Type B pancreatic cell (in vitro differentiated cells): ENCODE data around the gene FAM13A. TPM values are rescaled to one million over a fixed set of nuclear protein-coding genes. Genes with fewer than 3 reads are reported as not detected.

Experiments used
- DNase-seq: peaks from one replicate; pipeline ENCODE4 v3.0.0; 2021; ENCODE audit warnings: mixed read lengths; ENCODE audit not compliant: unreplicated experiment; ENCODE audit errors: extremely low spot score
- H3K27ac Mint-ChIP-seq: 2 replicates; pipeline ENCODE4 v1.8.0; 2021; ENCODE audit warnings: mild to moderate bottlenecking, mixed read lengths
- H3K27me3 Mint-ChIP-seq: 2 replicates; pipeline ENCODE4 v1.8.0; 2021; ENCODE audit warnings: mixed read lengths
- H3K36me3 Mint-ChIP-seq: 2 replicates; pipeline ENCODE4 v1.8.0; 2021; ENCODE audit warnings: mixed read lengths
- H3K4me1 Mint-ChIP-seq: one replicate; pipeline ENCODE4 v1.8.0; 2021; ENCODE audit warnings: mixed read lengths; ENCODE audit not compliant: unreplicated experiment
- H3K4me3 Mint-ChIP-seq: 2 replicates; pipeline ENCODE4 v1.8.0; 2021; ENCODE audit warnings: mild to moderate bottlenecking, mixed read lengths
- H3K9me3 Mint-ChIP-seq: 2 replicates; pipeline ENCODE4 v1.8.0; 2021; ENCODE audit warnings: mixed read lengths
- CTCF ChIP-seq: fragments of 200-600 bp; sonication (generic); conservative IDR thresholded peaks from 2 replicates; pipeline ENCODE4 v1.5.0; 2021; ENCODE audit warnings: antibody characterized with exemption, mild to moderate bottlenecking
- total RNA-seq: library from RNA; stranded (reverse); gene quantifications from 2 replicates; pipeline ENCODE4 v1.2.1, GENCODE V29; 2021; ENCODE audit warnings: low replicate concordance

FAM13A gene
- total RNA-seq, 1 donor from 2014 or later: 29.5 TPM

GRCh38 chr4:89039730-89040338, 17.2 kb downstream of the FAM13A start:
- Mint-ChIP-seq H3K27me3 (no peaks in the 10 kb centered on the region), H3K27ac (no peak overlapping the region), H3K9me3 (peaks cover 17% of the 10 kb centered on the region), H3K36me3 (peaks cover 32% of the 10 kb centered on the region), H3K4me3 (no peak overlapping the region), H3K4me1 (no peaks in the 10 kb centered on the region)
- no peak for TF ChIP-seq CTCF
- no peak for DNase-seq

- no peak for TF ChIP-seq CTCF
- Mint-ChIP-seq H3K4me1 (peaks cover 5% of the 10 kb centered on the region), H3K27ac (no peak overlapping the region), H3K27me3 (no peaks in the 10 kb centered on the region), H3K9me3 (peaks cover 19% of the 10 kb centered on the region), H3K4me3 (no peak overlapping the region), H3K36me3 (peaks cover 33% of the 10 kb centered on the region)
- DNase-seq: no peak
Measured at GRCh38 chr4:89036535-89036934, 20.4 kb downstream of the FAM13A start.

- H3K36me3 Mint-ChIP-seq: peaks cover 23% of the 10 kb centered on the region
- H3K27ac Mint-ChIP-seq: no peak overlapping the region
- H3K27me3 Mint-ChIP-seq: no peaks in the 10 kb centered on the region
- no peak for TF ChIP-seq CTCF
- no peak overlapping the region for H3K4me3 Mint-ChIP-seq
- DNase-seq: no peak
- H3K4me1 Mint-ChIP-seq: peaks cover 5% of the 10 kb centered on the region
- peaks cover 12% of the 10 kb centered on the region for H3K9me3 Mint-ChIP-seq
Measured at GRCh38 chr4:89031272-89031671, 25.7 kb downstream of the FAM13A start.

GRCh38 chr4:89029591-89029990, 27.4 kb downstream of the FAM13A start:
- Mint-ChIP-seq H3K27me3 (no peaks in the 10 kb centered on the region), H3K4me1 (peaks cover 5% of the 10 kb centered on the region), H3K4me3 (no peak overlapping the region), H3K9me3 (no peaks in the 10 kb centered on the region), H3K36me3 (peaks cover 8% of the 10 kb centered on the region), H3K27ac (no peak overlapping the region)
- TF ChIP-seq CTCF: no peak
- DNase-seq: no peak

GRCh38 chr4:89026542-89026941, 30.4 kb downstream of the FAM13A start:
- H3K4me1 Mint-ChIP-seq: peaks cover 4% of the 10 kb centered on the region
- no peaks in the 10 kb centered on the region for H3K27me3 Mint-ChIP-seq
- H3K27ac Mint-ChIP-seq: no peak overlapping the region
- peaks cover 3% of the 10 kb centered on the region for H3K36me3 Mint-ChIP-seq
- TF ChIP-seq CTCF: no peak
- H3K9me3 Mint-ChIP-seq: no peaks in the 10 kb centered on the region
- no peak for DNase-seq
- no peak overlapping the region for H3K4me3 Mint-ChIP-seq
